ENCODE results near the gene EIF4E3.
A peak's percentile ranks its signal among the peaks of the same experiment; 100 is the strongest.

Gene EIF4E3

DNA sequence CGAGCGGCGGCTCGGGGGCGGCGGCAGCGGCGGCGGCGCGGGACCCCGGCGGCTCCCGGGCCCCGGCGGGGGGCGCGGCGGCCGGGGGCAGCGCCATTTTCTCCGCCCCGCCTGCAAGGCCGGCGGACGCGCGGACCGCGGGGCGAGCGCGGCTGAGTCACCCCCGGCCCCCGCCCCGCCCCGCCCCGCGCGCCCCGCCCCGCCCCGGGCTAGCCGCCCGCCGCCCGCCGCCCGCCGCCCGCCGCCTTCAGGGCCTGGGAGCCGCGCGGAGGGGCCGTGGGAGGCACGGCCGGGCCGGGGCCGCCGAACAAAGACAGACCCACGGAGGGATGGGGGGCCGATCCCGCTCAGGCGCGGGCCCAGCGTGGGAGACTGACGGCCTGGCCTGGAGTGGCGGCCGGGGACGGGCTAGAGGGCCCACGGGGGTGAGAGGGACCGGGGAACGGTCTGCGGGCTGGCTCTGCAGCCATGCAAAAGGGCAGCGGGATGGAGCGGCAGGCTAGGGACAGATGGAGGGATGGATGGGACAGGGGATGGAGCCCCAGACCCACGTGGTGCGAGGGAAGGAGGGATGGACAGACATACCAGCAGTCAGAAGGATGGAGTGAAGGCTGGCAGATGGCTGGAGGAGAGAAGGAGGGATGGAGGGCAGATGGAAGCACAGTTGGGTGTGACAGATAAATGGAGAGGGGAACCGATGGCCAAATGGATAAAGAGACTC, at the start of gene EIF4E3:
EIF4E3 (minus strand) TSS at position 132 of the 721 bp plus-strand sequence; CDS start at position 97, 35 bp downstream.
- DNase-seq (ENCODE audit: low spot score): peak; percentile 50

DNA sequence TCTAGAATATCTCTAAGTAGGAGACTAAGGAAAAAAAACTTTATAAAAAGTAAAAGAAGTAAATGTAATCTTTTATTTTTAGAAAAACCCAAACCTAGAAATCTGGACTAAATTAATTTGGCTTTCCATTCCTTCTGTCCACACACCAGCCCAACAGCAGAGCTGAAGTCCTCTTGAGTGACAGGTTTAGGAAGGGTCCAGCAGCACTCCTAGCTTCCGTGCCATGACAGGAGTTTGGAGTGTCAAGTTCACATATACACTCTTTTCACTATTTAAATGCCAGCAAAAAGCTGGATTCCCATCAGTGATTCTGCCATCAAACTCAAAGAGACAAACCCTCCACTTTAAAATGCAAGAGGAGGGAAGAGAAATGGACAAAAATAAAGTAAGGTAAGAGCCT, 46.7 kb upstream of the EIF4E3 start:
- DNase-seq (ENCODE audit: low spot score): no peak

DNA sequence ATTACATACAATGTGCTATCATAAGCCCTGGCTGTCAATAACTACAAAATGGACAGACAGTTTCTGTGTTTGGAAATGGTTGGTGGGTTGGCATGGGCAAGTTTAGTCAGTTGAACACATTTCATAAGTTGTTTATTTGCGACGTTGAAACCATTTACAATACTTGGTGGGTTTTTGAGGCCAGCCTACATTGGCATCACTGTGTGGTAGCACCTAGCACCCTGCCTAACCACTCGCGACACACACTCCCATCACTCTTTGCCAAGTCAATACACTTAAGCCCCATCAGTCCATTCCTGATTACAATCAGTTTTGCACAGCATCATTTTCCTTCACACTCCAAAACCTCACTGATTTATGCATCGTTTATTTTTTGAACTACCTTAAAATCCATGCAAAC, 45.9 kb upstream of the EIF4E3 start:
- DNase-seq (ENCODE audit: low spot score): no peak

DNA sequence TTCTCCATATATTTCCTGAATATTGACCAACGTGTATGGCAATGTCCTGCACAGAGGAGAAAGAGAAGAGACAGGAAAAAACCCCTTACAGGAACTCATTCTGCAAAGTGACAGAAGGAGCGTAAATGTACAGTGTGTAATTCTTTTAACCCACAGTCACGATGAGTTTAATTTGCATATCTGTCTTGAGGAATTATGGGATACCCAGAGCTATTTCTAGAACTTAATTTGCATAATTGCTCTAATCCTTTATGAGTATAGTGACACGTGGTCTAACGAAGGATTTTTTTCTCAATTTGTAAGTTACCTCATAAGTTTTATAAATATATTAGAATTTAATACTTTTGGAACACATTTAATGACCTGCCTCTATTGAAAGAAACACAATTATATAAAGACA, 38.2 kb upstream of the EIF4E3 start:
- no peak for DNase-seq (ENCODE audit: low spot score)

DNA sequence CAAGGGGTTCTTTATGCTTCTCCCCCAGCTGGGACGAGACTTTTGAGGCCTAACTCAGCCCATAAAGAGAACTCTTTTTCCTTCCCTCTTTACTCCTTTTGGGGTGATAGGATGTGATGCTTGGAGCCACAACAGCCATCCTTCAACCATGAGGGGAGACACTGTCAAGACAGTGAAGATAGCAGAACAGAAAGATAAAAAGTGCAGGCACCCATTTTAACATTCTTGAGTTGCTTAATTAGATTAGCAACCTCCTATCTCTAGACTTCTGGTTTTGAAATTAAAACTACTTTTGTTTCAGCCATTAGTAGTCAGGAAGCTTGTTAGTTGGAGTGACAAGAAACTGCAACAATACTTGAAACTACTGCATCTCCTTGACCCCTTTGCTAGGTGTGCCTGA, 34.9 kb upstream of the EIF4E3 start:
- DNase-seq (ENCODE audit: low spot score): no peak

DNA sequence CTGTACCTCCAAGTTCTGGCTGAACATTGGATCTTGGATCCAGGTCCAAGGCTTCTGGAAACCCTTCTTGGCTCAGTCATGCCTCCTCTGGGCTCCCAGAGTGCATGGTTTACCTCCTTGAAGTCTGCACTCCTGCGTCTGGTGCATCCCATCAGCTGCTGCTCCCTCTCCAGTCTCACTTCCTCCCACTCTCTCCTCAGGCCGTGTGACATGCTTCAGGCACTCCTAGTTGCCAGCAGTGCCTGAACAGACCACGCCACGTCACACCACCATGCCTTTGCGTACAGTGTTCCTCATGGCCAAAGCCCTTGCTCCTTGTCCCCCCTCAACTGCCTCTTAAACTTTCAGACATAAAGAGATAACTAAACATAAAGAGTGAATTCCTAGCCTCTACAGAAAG, 34.2 kb upstream of the EIF4E3 start:
- no peak for DNase-seq (ENCODE audit: low spot score)

DNA sequence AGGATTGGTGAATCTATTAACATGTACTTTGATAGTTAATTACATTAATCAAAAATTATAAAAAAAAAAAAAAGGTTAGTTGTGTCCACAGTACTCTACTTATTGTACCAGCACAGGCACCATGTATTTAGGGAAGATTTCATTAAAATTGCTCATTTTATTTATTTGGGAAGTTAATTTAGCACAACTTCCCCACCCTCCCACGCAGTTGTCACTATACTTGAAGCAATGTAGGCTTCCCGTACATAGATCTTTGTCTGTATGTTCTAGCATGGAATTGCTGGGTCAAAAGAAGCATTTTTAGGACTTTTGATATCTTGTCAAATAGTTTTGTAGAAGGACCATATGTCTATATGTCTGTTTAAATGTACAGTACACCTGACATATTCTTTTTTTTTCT, 32.9 kb upstream of the EIF4E3 start:
- no peak for DNase-seq (ENCODE audit: low spot score)

DNA sequence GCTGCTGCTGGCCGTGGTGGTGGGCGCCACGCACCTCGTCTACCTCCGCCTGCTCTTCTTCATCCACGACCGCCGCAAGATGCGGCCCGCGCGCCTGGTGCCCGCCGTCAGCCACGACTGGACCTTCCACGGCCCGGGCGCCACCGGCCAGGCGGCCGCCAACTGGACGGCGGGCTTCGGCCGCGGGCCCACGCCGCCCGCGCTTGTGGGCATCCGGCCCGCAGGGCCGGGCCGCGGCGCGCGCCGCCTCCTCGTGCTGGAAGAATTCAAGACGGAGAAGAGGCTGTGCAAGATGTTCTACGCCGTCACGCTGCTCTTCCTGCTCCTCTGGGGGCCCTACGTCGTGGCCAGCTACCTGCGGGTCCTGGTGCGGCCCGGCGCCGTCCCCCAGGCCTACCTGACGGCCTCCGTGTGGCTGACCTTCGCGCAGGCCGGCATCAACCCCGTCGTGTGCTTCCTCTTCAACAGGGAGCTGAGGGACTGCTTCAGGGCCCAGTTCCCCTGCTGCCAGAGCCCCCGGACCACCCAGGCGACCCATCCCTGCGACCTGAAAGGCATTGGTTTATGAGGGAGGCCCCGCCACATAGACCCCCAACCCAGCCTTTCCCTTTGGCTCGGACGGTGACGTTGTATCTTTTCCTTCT, 29.5 kb upstream of the EIF4E3 start:
- no peak for DNase-seq (ENCODE audit: low spot score)

DNA sequence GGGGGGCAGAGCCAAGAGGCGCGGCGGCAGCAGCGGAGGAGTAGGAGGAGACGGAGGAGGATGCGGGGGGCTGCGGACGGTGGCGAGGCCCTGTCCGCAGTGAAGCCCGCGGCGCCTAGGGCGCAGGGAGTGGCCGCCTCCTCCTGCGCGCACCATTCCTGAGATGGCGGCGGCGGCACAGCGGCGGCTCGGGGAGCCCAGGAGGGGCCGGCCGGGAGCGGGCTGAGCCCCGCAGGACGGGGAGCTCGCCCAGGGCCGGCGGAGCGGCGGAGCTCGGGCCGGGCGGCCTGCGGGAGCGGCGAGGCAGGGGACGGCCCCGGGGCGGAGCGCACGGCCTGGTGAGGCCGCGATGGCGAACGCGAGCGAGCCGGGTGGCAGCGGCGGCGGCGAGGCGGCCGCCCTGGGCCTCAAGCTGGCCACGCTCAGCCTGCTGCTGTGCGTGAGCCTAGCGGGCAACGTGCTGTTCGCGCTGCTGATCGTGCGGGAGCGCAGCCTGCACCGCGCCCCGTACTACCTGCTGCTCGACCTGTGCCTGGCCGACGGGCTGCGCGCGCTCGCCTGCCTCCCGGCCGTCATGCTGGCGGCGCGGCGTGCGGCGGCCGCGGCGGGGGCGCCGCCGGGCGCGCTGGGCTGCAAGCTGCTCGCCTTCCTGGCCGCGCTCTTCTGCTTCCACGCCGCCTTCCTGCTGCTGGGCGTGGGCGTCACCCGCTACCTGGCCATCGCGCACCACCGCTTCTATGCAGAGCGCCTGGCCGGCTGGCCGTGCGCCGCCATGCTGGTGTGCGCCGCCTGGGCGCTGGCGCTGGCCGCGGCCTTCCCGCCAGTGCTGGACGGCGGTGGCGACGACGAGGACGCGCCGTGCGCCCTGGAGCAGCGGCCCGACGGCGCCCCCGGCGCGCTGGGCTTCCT, 28.8 kb upstream of the EIF4E3 start, which contains the start of gene GPR27:
GPR27 (plus strand) TSS at position 155 of the 909 bp plus-strand sequence; CDS start at position 350, 195 bp downstream.
- DNase-seq (ENCODE audit: low spot score): no peak

DNA sequence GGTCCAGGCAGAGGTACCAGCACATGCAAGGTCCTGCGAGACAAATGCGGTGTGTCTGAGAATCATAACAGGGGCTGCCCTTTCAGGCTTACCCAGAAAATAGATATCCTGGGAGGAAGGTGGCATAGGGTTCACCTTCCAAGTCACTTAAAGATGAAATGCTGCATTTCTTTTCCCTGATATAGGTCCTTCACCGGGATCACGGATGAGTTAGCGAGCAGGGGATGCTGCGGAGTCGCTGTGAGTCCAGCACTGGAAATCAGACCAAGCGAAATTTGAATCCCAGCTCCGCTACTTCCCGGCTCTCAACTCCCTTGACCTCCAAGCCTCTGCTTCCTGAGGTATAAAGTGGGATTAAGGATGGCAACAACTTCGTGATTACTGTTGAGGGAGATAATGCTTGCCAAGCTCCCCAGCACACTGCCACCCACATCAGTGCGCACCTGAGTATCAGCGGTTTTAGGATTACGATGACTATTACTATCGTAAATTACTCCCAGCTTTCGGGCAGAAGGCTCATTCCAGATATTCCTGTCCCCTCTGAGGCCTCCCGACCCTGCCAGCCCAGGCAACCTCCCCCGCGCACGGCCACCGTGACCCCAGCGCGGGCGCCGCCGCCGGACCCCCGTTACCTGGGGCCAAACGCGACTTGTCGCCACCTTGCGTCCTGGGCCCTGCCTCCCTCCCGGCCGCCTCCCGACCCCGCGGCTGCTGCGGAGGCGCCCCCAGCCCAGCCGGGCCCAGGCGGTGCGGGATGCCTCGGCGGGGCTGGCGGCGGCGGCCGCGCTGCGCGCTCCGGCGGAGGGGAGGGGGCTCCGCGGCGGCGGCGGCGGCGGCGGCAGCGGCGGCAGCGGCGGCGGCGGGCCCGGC, 27.9 kb upstream of the EIF4E3 start:
- no peak for DNase-seq (ENCODE audit: low spot score)

DNA sequence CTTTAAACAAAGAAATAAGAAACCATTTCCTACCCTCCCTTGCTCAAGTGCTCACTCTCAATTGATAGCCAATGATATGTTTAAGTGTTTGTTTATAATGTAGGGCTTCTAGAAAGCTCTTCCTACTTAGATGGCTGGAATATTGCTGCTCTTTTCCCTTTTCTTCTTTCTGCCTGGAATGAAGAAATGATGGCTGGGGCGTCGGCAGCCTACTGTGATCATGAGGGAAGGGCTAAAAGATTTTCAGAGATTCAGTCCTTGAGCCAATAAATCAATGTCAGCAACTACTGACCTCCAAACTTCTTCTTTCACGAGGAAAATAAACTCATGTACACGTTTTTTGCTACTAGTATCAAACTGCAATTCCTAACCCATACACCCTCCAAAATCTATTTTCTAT, 26.4 kb upstream of the EIF4E3 start:
- DNase-seq (ENCODE audit: low spot score): no peak

DNA sequence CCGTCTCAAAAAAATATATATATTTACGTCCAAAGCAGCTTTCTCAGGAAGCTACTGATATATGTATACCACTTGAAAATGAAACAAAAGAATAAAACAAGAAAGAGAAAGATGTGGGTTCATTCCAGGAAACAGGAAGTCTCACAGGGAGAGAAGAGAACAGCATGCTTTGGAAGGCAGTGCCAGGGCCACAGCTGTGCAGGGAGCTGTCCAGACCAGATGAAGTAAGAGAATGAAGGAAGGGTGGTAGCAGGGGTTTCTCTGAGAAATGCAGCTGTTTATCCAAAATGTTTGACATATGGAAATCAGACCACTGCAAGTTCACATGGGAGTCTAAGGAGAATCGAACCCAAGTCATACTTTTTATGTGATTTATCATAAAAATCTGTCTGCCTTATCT, 19.5 kb upstream of the EIF4E3 start:
- no peak for DNase-seq (ENCODE audit: low spot score)

DNA sequence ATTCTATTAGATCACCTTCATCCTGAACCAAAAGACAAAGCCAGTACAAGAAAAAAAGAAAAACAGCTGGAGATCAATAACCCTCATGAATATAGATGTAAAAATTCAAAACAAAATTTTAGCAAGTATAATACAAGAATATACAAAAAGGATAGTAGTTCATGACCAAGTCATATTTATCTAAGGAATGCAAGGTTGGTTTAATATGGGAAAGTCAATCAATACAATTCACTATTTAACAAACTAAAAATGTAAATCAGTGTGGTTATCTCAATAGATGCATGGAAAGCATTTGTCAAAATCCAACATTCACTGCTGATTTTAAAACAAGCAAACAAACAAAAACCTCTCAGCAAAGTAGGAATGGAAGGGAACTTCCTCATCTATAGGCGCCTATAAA, 17.4 kb upstream of the EIF4E3 start:
- no peak for DNase-seq (ENCODE audit: low spot score)

DNA sequence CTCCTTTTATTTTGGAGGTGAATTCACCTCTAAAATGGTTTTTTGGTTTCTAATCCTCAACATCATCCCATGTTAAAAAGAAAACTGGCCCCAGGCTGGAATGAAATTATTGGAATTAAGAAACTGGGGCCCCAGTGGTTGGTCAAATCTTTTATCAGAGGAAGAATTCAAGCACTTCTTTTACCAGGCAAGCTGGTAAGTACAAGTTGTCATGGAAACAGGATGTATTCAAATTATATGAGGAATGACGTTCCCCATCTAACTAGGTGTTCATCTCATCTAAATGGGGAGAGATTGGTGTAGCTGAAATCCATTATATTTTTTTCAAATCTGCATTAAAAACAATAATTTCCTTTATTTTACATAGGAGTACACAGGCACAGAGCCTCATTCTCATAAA, 9.7 kb upstream of the EIF4E3 start:
- DNase-seq (ENCODE audit: low spot score): no peak

DNA sequence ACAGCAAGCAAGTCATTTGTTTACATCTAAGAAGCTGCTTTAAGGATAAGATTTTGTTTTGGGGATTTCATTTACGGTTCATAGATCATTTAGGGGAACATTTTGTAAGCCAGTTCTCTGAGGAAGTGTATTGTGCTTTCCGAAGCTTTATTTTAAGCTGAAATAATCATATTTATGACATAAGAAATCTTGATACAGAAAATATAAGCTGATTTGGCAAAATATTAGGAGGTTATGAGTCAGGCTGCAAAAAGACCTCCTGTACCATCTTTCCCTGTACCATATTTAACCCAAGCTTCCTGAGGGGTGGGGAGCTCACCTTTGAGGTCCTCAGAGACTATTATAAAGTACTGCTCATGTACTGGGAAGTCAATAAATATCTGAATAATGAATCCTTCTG, 8.1 kb upstream of the EIF4E3 start:
- DNase-seq (ENCODE audit: low spot score): no peak

DNA sequence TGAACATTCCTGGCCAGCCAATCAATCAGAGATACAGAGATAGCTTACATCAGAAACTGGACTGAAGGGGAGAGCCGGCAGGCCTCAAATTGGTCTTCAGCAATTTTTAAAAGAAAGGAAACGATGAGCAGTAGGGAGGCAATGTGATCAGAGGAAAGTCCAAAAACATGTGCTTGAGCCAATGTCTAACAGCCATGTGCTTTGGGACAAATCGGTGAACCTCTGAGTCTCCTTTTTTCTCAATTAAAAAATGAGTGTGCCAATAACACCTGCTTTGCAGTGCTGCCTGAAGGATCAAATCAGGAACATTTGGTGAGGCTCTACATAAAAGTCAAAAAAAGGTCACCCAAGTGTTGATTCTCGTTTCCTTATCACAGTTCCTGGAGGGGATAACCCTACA, 7.4 kb upstream of the EIF4E3 start:
- no peak for DNase-seq (ENCODE audit: low spot score)

DNA sequence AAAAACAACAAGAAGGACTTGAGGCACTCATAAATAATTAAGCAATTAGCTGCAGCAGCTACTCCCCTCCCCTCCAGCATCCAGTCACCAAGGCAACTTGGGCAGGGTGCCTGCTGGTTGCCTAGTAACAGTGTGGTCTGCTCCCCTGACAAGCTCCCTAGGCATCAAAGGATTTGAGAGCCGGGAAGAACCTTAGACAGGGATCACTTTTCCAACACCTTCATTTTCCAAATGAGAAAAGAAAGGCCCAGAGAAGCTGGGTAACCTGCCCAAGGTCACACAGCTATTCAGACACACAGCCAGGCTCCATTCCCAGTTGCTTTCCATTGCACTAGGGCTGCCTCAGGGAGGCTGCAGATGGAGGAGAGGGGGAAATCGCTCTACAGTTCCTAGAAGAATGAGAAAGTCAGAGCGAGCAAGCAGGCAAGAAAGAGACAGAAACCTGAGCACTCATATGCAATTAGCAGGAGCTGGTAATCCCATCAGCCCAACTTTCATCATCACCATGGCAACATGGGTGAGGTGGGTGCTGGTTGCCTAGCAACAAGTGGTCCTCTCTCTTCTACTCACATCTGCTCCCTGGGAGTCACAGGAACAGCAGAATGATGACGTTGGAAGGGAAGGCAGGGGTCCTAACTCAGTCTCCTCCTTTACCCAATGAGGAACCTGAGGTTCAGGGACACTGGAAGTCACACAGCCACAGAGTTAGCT, 3.6 kb upstream of the EIF4E3 start:
- DNase-seq (ENCODE audit: low spot score): no peak

DNA sequence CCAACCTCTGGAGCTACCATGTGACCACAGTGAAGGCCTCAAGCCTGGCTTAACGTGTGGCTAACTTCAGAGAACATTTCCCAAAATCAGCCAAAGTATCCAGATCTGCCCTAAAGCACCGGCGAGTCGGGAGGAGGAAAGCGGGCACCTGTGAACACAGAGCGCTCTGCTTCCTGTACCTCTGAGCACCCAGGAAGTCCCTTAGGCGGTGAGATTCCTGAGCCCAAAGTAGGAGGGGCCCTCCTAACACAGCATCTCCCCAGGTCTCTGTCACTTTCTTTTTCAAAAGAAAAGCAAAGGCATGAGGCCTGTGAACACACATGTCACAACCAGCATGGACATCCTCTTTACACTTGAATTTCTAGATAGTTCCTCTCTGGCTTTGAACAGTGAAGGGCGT, 944 bp upstream of the EIF4E3 start:
- no peak for DNase-seq (ENCODE audit: low spot score)

DNA sequence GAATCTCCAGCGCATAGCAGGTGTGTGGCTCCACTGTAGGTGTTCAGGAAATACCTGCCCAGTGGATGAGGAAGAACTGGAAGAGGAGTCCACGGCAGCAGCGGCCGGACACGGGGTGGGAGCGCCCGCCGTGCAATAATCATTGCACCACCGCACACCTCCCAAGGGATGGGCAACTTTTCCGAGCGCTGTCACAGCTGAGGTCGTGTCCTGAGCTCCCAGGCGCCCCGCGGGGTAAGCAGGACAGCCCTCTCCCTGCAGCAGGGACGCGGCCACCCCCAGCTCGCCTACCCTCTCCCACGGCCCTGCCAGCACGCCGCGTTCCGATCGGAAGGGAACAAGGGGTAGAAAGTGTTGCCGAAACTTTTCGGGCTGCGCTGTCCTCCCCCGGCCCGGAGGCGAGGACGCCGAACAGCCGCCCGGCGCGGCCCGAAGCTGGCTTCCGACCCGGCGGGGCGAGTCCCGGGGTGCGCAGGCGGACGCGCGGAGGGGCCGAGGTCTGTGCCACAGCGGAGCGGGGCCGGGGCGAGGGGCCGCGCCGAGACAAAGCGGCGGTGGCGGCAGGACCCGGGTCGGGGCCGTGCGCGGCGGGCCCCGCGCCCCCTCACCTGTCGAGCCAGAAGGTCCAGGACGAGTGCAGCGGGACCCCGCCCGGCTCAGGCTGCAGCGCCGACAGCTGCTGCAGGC, 475 bp downstream of the EIF4E3 start:
- DNase-seq (ENCODE audit: low spot score): no peak

DNA sequence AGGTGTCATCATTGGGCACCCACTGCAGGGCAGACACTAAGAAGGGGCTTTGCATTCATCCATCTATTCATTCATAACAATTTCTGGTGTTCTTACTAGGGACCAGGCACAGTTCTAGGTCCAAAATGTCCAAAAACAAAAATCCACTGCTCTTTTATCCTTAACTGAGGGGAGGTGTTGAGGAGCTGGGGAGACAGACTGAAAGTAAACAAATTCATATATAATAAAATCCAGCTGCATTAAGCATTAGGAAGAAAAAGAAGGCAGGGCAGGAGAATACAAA, 1.1 kb downstream of the EIF4E3 start:
- DNase-seq (ENCODE audit: low spot score): no peak

Measured in COLO829 (cell line).